Naive thymus-derived CD4-positive, alpha-beta T cell (primary cell): ENCODE results near the gene P2RX7. TPM values are rescaled to one million over a fixed set of nuclear protein-coding genes. Genes with fewer than 3 reads are reported as not detected.
"Not testable (repeated sequence)": the region's sequence is repeated elsewhere in the genome, so short reads cannot be mapped to it uniquely, and the experiment has no call there.

ENCODE experiments used
- ATAC-seq: fragments of 150-1000 bp; cut with Tn5 transposase; 2 replicates; pipeline ENCODE4 v1.10.0; 2021; ENCODE audit warnings: mild to moderate bottlenecking, moderate library complexity
- CTCF ChIA-PET: fragments of 350-600 bp; sonication (Branson Sonifier 250); formaldehyde crosslinking; loops from one replicate; lab custom pipeline; 2021; ENCODE audit warnings: antibody characterized with exemption; lab: Charles Lee
- POLR2A ChIA-PET: fragments of 350-600 bp; sonication (Branson Sonifier 250); formaldehyde crosslinking; loops from one replicate; lab custom pipeline; 2021; ENCODE audit warnings: antibody characterized with exemption, inconsistent platforms; lab: Charles Lee
- DNase-seq, 9 donors: peaks; one replicate each; pipeline versions ENCODE4 v3.0.0 to v3.0.0-alpha.2; 2020 to 2022; ENCODE audit warnings: mixed read lengths in 1 of 9
- H3K27ac ChIP-seq: one replicate; pipeline ENCODE4 v1.7.0; 2013; ENCODE audit warnings: mild to moderate bottlenecking, low read depth, low read length, moderate library complexity
- H3K27me3 ChIP-seq, 2 donors: one replicate each; pipeline ENCODE4 v1.7.0; 2013; ENCODE audit warnings: low read length in 2 of 2, mild to moderate bottlenecking in 2 of 2, moderate library complexity in 2 of 2; ENCODE audit not compliant: control insufficient read depth in 2 of 2, insufficient read depth in 2 of 2
- H3K36me3 ChIP-seq, 3 experiments: 1 replicate in 2 of 3; 2 replicates in 1 of 3; pipeline ENCODE4 v1.7.0; 2013; ENCODE audit warnings: low read length in 3 of 3, mild to moderate bottlenecking in 3 of 3, moderate library complexity in 1 of 3; ENCODE audit not compliant: insufficient read depth in 3 of 3, control insufficient read depth in 2 of 3
- H3K4me1 ChIP-seq, 2 donors: one replicate each; pipeline ENCODE4 v1.7.0; 2013; ENCODE audit warnings: low read length in 2 of 2, mild to moderate bottlenecking in 2 of 2, moderate library complexity in 1 of 2; ENCODE audit not compliant: control insufficient read depth in 2 of 2, insufficient read depth in 2 of 2
- H3K4me3 ChIP-seq: 2 replicates; pipeline ENCODE4 v1.7.0; 2013; ENCODE audit warnings: mild to moderate bottlenecking, low read length
- H3K9me3 ChIP-seq, 3 experiments: 1 replicate in 2 of 3; 2 replicates in 1 of 3; pipeline ENCODE4 v1.7.0; 2013; ENCODE audit warnings: low read length in 3 of 3; ENCODE audit not compliant: control insufficient read depth in 2 of 3
- H3K27ac Mint-ChIP-seq, 9 donors: one replicate each; pipeline ENCODE4 v1.8.0; 2020 to 2022; ENCODE audit warnings: mixed read lengths in 9 of 9, mild to moderate bottlenecking in 8 of 9, moderate library complexity in 5 of 9, inconsistent platforms in 2 of 9
- H3K27me3 Mint-ChIP-seq, 5 donors: one replicate each; pipeline ENCODE4 v1.8.0; 2021 to 2022; ENCODE audit warnings: mixed read lengths in 5 of 5, mild to moderate bottlenecking in 1 of 5
- H3K36me3 Mint-ChIP-seq, 5 donors: one replicate each; pipeline ENCODE4 v1.8.0; 2020 to 2022; ENCODE audit warnings: mixed read lengths in 5 of 5, mild to moderate bottlenecking in 3 of 5, inconsistent platforms in 1 of 5
- H3K4me1 Mint-ChIP-seq, 7 donors: one replicate each; pipeline ENCODE4 v1.8.0; 2020 to 2022; ENCODE audit warnings: mixed read lengths in 7 of 7, mild to moderate bottlenecking in 3 of 7, inconsistent platforms in 1 of 7
- H3K4me3 Mint-ChIP-seq, 10 donors: one replicate each; pipeline ENCODE4 v1.8.0; 2020 to 2022; ENCODE audit warnings: mild to moderate bottlenecking in 10 of 10, mixed read lengths in 10 of 10, moderate library complexity in 6 of 10, inconsistent platforms in 2 of 10
- H3K9me3 Mint-ChIP-seq, 11 donors: one replicate each; pipeline ENCODE4 v1.8.0; 2020 to 2022; ENCODE audit warnings: mixed read lengths in 11 of 11, mild to moderate bottlenecking in 4 of 11, inconsistent platforms in 1 of 11, moderate library complexity in 1 of 11
- intact Hi-C, 2 donors: fragments of 100-400 bp; cut with micrococcal nuclease; formaldehyde crosslinking; loops; one replicate each; pipeline ENCODE4 v1.15.1; 2023
- polyA plus RNA-seq, 2 donors: library from polyadenylated mRNA; unstranded; fragments of 300-500 nt; fragmentation: Illumina TruSeq; gene quantifications; one replicate each; pipeline ENCODE4 v1.2.3, GENCODE V29; 2021
- total RNA-seq, 6 experiments: library from RNA in 5 of 6; stranded (reverse) in 5 of 6; gene quantifications; 1 replicate in 5 of 6; 2 replicates in 1 of 6; pipeline ENCODE4 v1.2.3 and lab custom pipeline; 2021 to 2026

P2RX7 gene
- total and polyA plus RNA-seq, 7 experiments from 2014 or later: 2.0 to 14.7 (median 5.1) TPM

DNA sequence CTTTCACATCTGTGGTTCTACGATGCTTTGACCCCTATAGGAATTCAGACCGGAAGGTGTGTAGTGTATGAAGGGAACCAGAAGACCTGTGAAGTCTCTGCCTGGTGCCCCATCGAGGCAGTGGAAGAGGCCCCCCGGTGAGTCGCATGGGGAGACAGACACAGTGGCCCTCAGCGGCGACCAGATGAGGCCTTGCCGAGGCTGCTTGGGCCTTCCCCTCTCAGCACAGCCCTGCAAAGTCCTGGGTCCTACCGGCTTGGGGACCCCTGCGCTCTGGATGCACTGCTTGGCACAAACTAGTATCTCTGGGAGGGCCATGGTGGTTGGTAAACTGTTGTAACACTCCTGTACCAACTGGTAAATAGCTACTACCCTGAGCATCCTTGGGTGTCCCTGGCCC lies 29.7 kb downstream of the P2RX7 start:
- Histone ChIP-seq H3K36me3 (peaks cover 0 to 9% (median 0%) of the 10 kb centered on the region in 3 experiments), H3K4me3 (no peak overlapping the region), H3K4me1 (no peaks in the 10 kb centered on the region), H3K27me3 (no peaks in the 10 kb centered on the region), H3K27ac (no peak overlapping the region), H3K9me3 (no peaks in the 10 kb centered on the region)
- Mint-ChIP-seq H3K4me3 (no peak overlapping the region), H3K9me3 (peaks cover 0 to 15% (median 3%) of the 10 kb centered on the region in 11 donors), H3K4me1 (peaks cover 0 to 9% (median 0%) of the 10 kb centered on the region in 7 donors), H3K36me3 (peaks cover 16 to 46% (median 41%) of the 10 kb centered on the region in 5 donors), H3K27ac (no peak overlapping the region), H3K27me3 (no peaks in the 10 kb centered on the region)
- ChIA-PET CTCF (no interaction called here), POLR2A (no interaction called here)
- intact Hi-C loops: no loop called here
- no peak for ATAC-seq
- no peak for DNase-seq

GRCh38 chr12:121162985-121163384 lies 30.3 kb downstream of the P2RX7 start:
- DNase-seq (no peak), ATAC-seq (no peak)
- intact Hi-C loops: no loop called here
- H3K4me1 ChIP-seq: no peaks in the 10 kb centered on the region
- no peak overlapping the region for H3K4me3 ChIP-seq
- H3K27me3 ChIP-seq: no peaks in the 10 kb centered on the region
- ChIA-PET CTCF (no interaction called here), POLR2A (no interaction called here)
- peaks cover 0 to 9% (median 3%) of the 10 kb centered on the region in 11 donors for H3K9me3 Mint-ChIP-seq
- H3K4me1 Mint-ChIP-seq: peaks cover 0 to 9% (median 0%) of the 10 kb centered on the region in 7 donors
- peaks cover 0 to 9% (median 0%) of the 10 kb centered on the region in 3 experiments for H3K36me3 ChIP-seq
- no peak overlapping the region for H3K27ac ChIP-seq
- H3K4me3 Mint-ChIP-seq: no peak overlapping the region
- H3K27me3 Mint-ChIP-seq: no peaks in the 10 kb centered on the region
- H3K27ac Mint-ChIP-seq: no peak overlapping the region
- peaks cover 13 to 40% (median 37%) of the 10 kb centered on the region in 5 donors for H3K36me3 Mint-ChIP-seq
- no peaks in the 10 kb centered on the region for H3K9me3 ChIP-seq

- H3K4me3 Mint-ChIP-seq, CTCF ChIA-PET, H3K4me3 ChIP-seq, H3K36me3 ChIP-seq, intact Hi-C loops, H3K9me3 ChIP-seq, H3K4me1 ChIP-seq, ATAC-seq, H3K9me3 Mint-ChIP-seq, H3K4me1 Mint-ChIP-seq, DNase-seq, H3K27ac Mint-ChIP-seq, H3K27ac ChIP-seq, H3K27me3 ChIP-seq, H3K27me3 Mint-ChIP-seq: not testable (repeated sequence)
- peaks cover 4 to 40% (median 31%) of the 10 kb centered on the region in 5 donors for H3K36me3 Mint-ChIP-seq
- POLR2A ChIA-PET: interaction anchor here (0.7 kb wide), 1 partner anchor 32 kb away, joined by 3 read pairs; the partner anchor contains the start of gene P2RX7
Observed at GRCh38 chr12:121164839-121165238, 32.2 kb downstream of the P2RX7 start.

DNA sequence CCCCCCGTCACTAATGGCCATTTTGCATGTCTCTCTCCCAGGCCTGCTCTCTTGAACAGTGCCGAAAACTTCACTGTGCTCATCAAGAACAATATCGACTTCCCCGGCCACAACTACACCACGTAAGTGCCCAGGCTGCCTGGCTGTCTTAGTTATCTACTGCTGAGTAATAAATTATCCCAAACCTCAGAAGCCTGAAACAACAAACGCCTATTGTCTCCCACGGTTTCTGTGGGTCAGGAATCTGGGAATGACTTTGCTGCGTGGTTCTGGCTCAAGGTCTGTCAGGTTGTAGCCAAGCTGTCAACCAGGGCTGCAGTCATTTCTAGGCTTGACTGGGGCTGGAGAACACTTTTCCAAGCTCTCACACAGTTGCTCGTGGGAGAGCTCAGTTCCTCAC lies 32.6 kb downstream of the P2RX7 start:
- intact Hi-C loops: no loop called here
- Mint-ChIP-seq H3K27ac (no peak overlapping the region), H3K4me1 (peaks cover 0 to 5% (median 0%) of the 10 kb centered on the region in 7 donors), H3K9me3 (no peaks in the 10 kb centered on the region), H3K4me3 (no peak overlapping the region), H3K36me3 (peaks cover 4 to 40% (median 29%) of the 10 kb centered on the region in 5 donors), H3K27me3 (no peaks in the 10 kb centered on the region)
- no peaks in the 10 kb centered on the region for H3K27me3 ChIP-seq
- no peak for ATAC-seq
- CTCF ChIA-PET: no interaction called here
- no peaks in the 10 kb centered on the region for H3K9me3 ChIP-seq
- no peak overlapping the region for H3K4me3 ChIP-seq
- H3K36me3 ChIP-seq: peaks cover 0 to 9% (median 0%) of the 10 kb centered on the region in 3 experiments
- no peak overlapping the region for H3K27ac ChIP-seq
- H3K4me1 ChIP-seq: no peaks in the 10 kb centered on the region
- no peak for DNase-seq
- POLR2A ChIA-PET: interaction anchor here (0.7 kb wide), 1 partner anchor 32 kb away, joined by 3 read pairs; the partner anchor contains the start of gene P2RX7

- H3K4me3 ChIP-seq: no peak overlapping the region
- H3K27ac ChIP-seq: no peak overlapping the region
- CTCF ChIA-PET: no interaction called here
- H3K27me3 ChIP-seq: no peaks in the 10 kb centered on the region
- ATAC-seq (no peak), DNase-seq (no peak)
- H3K9me3 Mint-ChIP-seq: no peaks in the 10 kb centered on the region
- peaks cover 0 to 9% (median 0%) of the 10 kb centered on the region in 3 experiments for H3K36me3 ChIP-seq
- intact Hi-C loops: no loop called here
- no peaks in the 10 kb centered on the region for H3K9me3 ChIP-seq
- no peak overlapping the region for H3K4me3 Mint-ChIP-seq
- POLR2A ChIA-PET: no interaction called here
- H3K4me1 ChIP-seq: no peaks in the 10 kb centered on the region
- H3K27me3 Mint-ChIP-seq: no peaks in the 10 kb centered on the region
- H3K36me3 Mint-ChIP-seq: peaks cover 4 to 37% (median 26%) of the 10 kb centered on the region in 5 donors
- H3K4me1 Mint-ChIP-seq: peaks cover 0 to 7% (median 0%) of the 10 kb centered on the region in 7 donors
- H3K27ac Mint-ChIP-seq: no peak overlapping the region
Observed at GRCh38 chr12:121166356-121166755, 33.7 kb downstream of the P2RX7 start.

DNA sequence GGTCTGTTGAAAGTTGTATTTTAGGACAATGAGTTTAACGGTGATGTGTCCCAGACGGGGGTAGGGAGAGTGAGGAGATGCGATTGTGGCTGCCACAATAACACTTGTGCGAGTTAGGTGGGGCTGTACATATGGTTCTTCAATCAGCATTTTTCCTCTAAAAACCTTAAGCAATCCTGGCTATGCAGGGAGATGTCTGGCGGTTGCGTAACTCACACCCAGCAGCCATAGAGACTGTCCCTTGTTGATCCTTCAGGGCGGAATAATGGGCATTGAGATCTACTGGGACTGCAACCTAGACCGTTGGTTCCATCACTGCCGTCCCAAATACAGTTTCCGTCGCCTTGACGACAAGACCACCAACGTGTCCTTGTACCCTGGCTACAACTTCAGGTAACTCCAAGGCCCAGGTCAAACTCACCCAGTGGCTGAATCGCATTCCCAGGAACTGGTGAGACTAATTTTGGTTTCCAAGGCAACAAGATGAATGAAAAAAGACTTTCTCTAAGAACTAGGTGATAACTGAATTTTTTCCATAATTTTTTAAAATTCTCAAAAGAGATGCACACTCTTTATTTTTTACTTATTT lies 34.6 kb downstream of the P2RX7 start:
- H3K36me3 Mint-ChIP-seq: peaks cover 4 to 34% (median 24%) of the 10 kb centered on the region in 5 donors
- Histone ChIP-seq H3K4me1 (no peaks in the 10 kb centered on the region), H3K27me3 (no peaks in the 10 kb centered on the region), H3K36me3 (peaks cover 0 to 9% (median 0%) of the 10 kb centered on the region in 3 experiments), H3K4me3 (no peak overlapping the region), H3K9me3 (no peaks in the 10 kb centered on the region), H3K27ac (no peak overlapping the region)
- no peak for ATAC-seq
- no peaks in the 10 kb centered on the region for H3K9me3 Mint-ChIP-seq
- no peak for DNase-seq
- ChIA-PET CTCF (no interaction called here), POLR2A (no interaction called here)
- H3K4me1 Mint-ChIP-seq: peaks cover 0 to 7% (median 0%) of the 10 kb centered on the region in 7 donors
- no peak overlapping the region for H3K4me3 Mint-ChIP-seq
- intact Hi-C loops: no loop called here
- H3K27ac Mint-ChIP-seq: no peak overlapping the region
- H3K27me3 Mint-ChIP-seq: no peaks in the 10 kb centered on the region

GRCh38 chr12:121167951-121168350 lies 35.3 kb downstream of the P2RX7 start:
- peaks cover 0 to 9% (median 0%) of the 10 kb centered on the region in 3 experiments for H3K36me3 ChIP-seq
- POLR2A ChIA-PET: interaction anchor here (0.6 kb wide), 1 partner anchor 149 kb away, joined by 4 read pairs; no protein-coding TSS in a partner anchor
- H3K27me3 ChIP-seq: no peaks in the 10 kb centered on the region
- ATAC-seq: no peak
- peaks cover 4 to 34% (median 22%) of the 10 kb centered on the region in 5 donors for H3K36me3 Mint-ChIP-seq
- no peak overlapping the region for H3K4me3 Mint-ChIP-seq
- H3K9me3 Mint-ChIP-seq: no peaks in the 10 kb centered on the region
- no peak overlapping the region for H3K27ac Mint-ChIP-seq
- no peak for DNase-seq
- no peaks in the 10 kb centered on the region for H3K27me3 Mint-ChIP-seq
- no peak overlapping the region for H3K27ac ChIP-seq
- H3K4me1 ChIP-seq: no peaks in the 10 kb centered on the region
- peaks cover 0 to 7% (median 0%) of the 10 kb centered on the region in 7 donors for H3K4me1 Mint-ChIP-seq
- no peak overlapping the region for H3K4me3 ChIP-seq
- H3K9me3 ChIP-seq: no peaks in the 10 kb centered on the region
- CTCF ChIA-PET: no interaction called here
- intact Hi-C loops: no loop called here
